Chondrocyte (in vitro differentiated cells): ENCODE measurements around the gene PSTPIP2. TPM values are rescaled to one million over a fixed set of nuclear protein-coding genes. Genes with fewer than 3 reads are reported as not detected.
"Not testable (repeated sequence)": the region's sequence is repeated elsewhere in the genome, so short reads cannot be mapped to it uniquely, and the experiment has no call there.

ENCODE experiments used
- DNase-seq: peaks from one replicate; pipeline ENCODE4 v3.0.0; 2021; ENCODE audit warnings: mixed read lengths, low spot score
- H3K27ac Mint-ChIP-seq: one replicate; pipeline ENCODE4 v1.8.0; 2021; ENCODE audit warnings: mild to moderate bottlenecking, moderate library complexity, mixed read lengths; ENCODE audit not compliant: unreplicated experiment
- H3K27me3 Mint-ChIP-seq: 2 replicates; pipeline ENCODE4 v1.8.0; 2021; ENCODE audit warnings: low read depth, mixed read lengths
- H3K36me3 Mint-ChIP-seq: 2 replicates; pipeline ENCODE4 v1.8.0; 2021; ENCODE audit warnings: low read depth, mixed read lengths
- H3K4me1 Mint-ChIP-seq: 2 replicates; pipeline ENCODE4 v1.8.0; 2021; ENCODE audit warnings: low read depth, mild to moderate bottlenecking, mixed read lengths
- H3K4me3 Mint-ChIP-seq: one replicate; pipeline ENCODE4 v1.8.0; 2021; ENCODE audit warnings: mild to moderate bottlenecking, moderate library complexity, mixed read lengths; ENCODE audit not compliant: unreplicated experiment
- H3K9me3 Mint-ChIP-seq: 2 replicates; pipeline ENCODE4 v1.8.0; 2021; ENCODE audit warnings: low read depth, mixed read lengths
- total RNA-seq: library from RNA; stranded (reverse); gene quantifications from 3 replicates; pipeline ENCODE4 v1.2.1, GENCODE V29; 2021
- TF ChIP-seq, protein P1 (sequence below): fragments of 200-600 bp; sonication (generic); IDR thresholded peaks from 2 replicates; pipeline ENCODE4 v1.5.0; 2021; ENCODE audit warnings: antibody characterized with exemption, mild to moderate bottlenecking, moderate library complexity

Gene PSTPIP2
- total RNA-seq, 1 donor from 2014 or later = 4.5 TPM

DNA sequence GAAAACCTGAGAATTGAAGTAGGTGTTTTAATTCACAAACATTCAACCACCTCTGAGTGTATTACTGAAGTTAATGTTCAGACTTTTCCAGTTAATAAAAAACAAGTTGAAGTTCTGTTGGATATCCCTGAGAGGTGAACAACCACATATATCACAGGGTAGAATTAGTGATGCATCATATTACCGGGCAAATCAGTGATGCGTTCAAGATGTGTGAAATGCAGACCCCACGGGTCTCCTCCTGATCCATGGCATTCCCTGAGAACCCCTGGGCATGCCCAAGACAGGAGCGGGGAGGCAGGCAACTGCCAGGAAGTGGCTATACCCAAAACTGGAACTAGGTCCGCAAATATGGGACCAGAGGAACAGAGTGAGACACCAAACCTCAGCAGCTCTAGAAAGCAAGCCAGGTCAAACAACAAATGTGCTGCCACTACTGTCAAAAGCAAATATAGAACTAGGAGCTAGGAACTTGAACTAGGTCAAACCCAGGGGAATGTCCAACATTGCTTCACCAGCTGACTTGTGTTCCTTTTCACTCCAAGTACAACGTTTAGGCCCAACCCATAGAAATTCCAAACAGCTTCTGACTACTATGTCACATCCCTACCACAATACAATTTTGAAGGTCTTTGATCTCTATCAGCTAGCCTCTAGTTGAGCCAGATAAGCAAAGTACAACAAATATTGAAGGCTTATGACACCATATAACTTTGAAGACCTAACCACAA is 20.2 kb downstream of the PSTPIP2 start:
- Mint-ChIP-seq H3K4me1 (peaks cover 26% of the 10 kb centered on the region), H3K4me3 (no peak overlapping the region), H3K27me3 (no peaks in the 10 kb centered on the region), H3K9me3 (no peaks in the 10 kb centered on the region), H3K27ac (no peak overlapping the region), H3K36me3 (no peaks in the 10 kb centered on the region)
- TF ChIP-seq, protein P1, sequence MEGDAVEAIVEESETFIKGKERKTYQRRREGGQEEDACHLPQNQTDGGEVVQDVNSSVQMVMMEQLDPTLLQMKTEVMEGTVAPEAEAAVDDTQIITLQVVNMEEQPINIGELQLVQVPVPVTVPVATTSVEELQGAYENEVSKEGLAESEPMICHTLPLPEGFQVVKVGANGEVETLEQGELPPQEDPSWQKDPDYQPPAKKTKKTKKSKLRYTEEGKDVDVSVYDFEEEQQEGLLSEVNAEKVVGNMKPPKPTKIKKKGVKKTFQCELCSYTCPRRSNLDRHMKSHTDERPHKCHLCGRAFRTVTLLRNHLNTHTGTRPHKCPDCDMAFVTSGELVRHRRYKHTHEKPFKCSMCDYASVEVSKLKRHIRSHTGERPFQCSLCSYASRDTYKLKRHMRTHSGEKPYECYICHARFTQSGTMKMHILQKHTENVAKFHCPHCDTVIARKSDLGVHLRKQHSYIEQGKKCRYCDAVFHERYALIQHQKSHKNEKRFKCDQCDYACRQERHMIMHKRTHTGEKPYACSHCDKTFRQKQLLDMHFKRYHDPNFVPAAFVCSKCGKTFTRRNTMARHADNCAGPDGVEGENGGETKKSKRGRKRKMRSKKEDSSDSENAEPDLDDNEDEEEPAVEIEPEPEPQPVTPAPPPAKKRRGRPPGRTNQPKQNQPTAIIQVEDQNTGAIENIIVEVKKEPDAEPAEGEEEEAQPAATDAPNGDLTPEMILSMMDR = no peak
- DNase-seq = no peak

DNA sequence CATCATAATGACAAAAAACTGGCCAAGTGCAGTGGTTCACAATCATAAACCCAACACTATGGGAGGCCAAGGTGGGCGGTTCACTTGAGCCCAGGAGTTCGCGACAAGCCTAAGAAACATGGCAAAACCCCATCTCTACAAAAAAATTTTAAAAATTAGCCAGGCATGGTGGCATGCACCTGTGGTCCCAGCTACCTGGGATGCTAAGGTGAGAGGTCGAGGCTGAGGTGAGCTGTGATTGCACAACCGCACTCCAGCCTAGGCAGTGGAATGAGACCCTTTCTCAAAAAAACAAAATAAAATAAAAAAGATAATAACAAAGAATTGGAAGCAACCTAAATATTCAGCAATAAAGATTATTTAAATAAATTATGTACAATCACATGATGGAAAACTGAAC is 21.8 kb downstream of the PSTPIP2 start:
- no peaks in the 10 kb centered on the region for H3K9me3 Mint-ChIP-seq
- H3K4me1 Mint-ChIP-seq = peaks cover 17% of the 10 kb centered on the region
- no peaks in the 10 kb centered on the region for H3K27me3 Mint-ChIP-seq
- no peak for DNase-seq
- TF ChIP-seq, protein P1 = no peak
- H3K36me3 Mint-ChIP-seq = no peaks in the 10 kb centered on the region
- H3K27ac Mint-ChIP-seq = no peak overlapping the region
- H3K4me3 Mint-ChIP-seq = no peak overlapping the region

- TF ChIP-seq, protein P1 = no peak
- Mint-ChIP-seq H3K9me3 (peaks cover 2% of the 10 kb centered on the region), H3K4me1 (peaks cover 15% of the 10 kb centered on the region), H3K27ac (no peak overlapping the region), H3K36me3 (no peaks in the 10 kb centered on the region), H3K27me3 (no peaks in the 10 kb centered on the region), H3K4me3 (no peak overlapping the region)
- DNase-seq = no peak
Measured at GRCh38 chr18:46048641-46049040, 23.4 kb downstream of the PSTPIP2 start.

DNA sequence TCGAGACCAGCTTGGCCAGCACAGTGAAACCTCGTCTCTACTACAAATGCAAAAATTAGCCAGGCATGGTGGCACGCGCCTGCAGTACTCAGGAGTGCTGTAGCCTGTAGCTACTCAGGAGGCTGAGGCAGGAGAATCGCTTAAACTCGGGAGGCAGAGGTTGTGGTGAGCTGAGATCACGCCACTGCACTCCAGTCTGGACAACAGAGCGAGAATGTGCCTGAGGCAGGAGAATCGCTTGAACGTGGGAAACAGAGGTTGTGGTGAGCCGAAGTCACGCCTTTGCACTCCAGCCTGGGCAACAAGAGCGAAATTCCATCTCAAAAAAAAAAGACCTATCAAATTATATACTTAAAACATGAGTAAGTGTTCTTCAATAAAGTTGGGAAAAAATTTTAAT is 24.7 kb downstream of the PSTPIP2 start:
- H3K4me3 Mint-ChIP-seq, H3K9me3 Mint-ChIP-seq, H3K27ac Mint-ChIP-seq, DNase-seq, H3K27me3 Mint-ChIP-seq, H3K36me3 Mint-ChIP-seq: not testable (repeated sequence)
- peaks cover 15% of the 10 kb centered on the region for H3K4me1 Mint-ChIP-seq

GRCh38 chr18:46046688-46047087 is 25.4 kb downstream of the PSTPIP2 start:
- Mint-ChIP-seq H3K27ac (no peak overlapping the region), H3K4me3 (no peak overlapping the region), H3K4me1 (peaks cover 10% of the 10 kb centered on the region), H3K36me3 (no peaks in the 10 kb centered on the region), H3K9me3 (peaks cover 2% of the 10 kb centered on the region), H3K27me3 (no peaks in the 10 kb centered on the region)
- DNase-seq = no peak
- TF ChIP-seq, protein P1 = no peak

DNA sequence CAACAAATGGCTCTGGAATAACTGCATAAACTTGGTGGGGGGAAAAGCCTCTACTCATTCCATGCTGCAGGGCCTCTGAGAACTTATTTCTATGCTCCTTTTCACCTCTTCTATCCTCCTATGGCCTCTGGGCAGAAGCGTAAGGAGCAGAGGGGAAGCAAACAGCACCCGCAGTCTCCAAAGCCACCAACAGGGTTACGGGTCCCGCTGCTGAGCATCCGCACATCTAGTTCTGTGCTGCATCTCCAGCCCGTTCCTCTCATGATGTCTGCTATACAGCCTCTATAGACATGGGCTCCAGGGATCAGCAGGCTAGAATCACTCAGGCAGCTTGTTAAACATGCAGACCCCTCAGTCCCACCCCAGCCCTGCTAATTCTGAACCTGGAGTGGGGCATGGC is 25.9 kb downstream of the PSTPIP2 start:
- no peak for DNase-seq
- TF ChIP-seq, protein P1 = no peak
- Mint-ChIP-seq H3K9me3 (peaks cover 2% of the 10 kb centered on the region), H3K27me3 (no peaks in the 10 kb centered on the region), H3K36me3 (no peaks in the 10 kb centered on the region), H3K4me1 (peaks cover 5% of the 10 kb centered on the region), H3K27ac (no peak overlapping the region), H3K4me3 (no peak overlapping the region)
